Body of pancreas (tissue), 4 donors: ENCODE data around the gene KLHL25. TPM values are rescaled to one million over a fixed set of nuclear protein-coding genes. Genes with fewer than 3 reads are reported as not detected.
A peak's percentile ranks its signal among the peaks of the same experiment; 100 is the strongest.

Experiments
- ATAC-seq: fragments of 150-250 bp; one replicate; pipeline ENCODE4 v1.9.1; 2016
- DNase-seq, 4 donors: peaks; one replicate each; pipeline ENCODE4 v3.0.0-alpha.2; 2019
- H3K27ac ChIP-seq, 4 donors: fragments of 200-600 bp; sonication (generic); 1 replicate in 3 of 4; 2 replicates in 1 of 4; pipeline versions ENCODE4 v1.5.1 to v1.6.1; 2016 to 2019; ENCODE audit warnings: mild to moderate bottlenecking in 1 of 4, mixed read lengths in 1 of 4, moderate library complexity in 1 of 4
- H3K27me3 ChIP-seq, 2 donors: fragments of 200-600 bp; sonication (generic); one replicate each; pipeline ENCODE4 v1.6.0; 2016; ENCODE audit warnings: mild to moderate bottlenecking in 1 of 2
- H3K36me3 ChIP-seq, 2 donors: fragments of 200-600 bp; sonication (generic); replicated peaks in 1 of 2; 2 replicates each; pipeline ENCODE4 v1.5.1; 2016; ENCODE audit warnings: low read depth in 2 of 2; ENCODE audit not compliant: insufficient read depth in 1 of 2
- H3K4me1 ChIP-seq: fragments of 200-600 bp; sonication (generic); one replicate; pipeline ENCODE4 v1.6.0; 2016
- H3K4me3 ChIP-seq, 2 donors: fragments of 200-600 bp; sonication (generic); 1 replicate in 1 of 2; 2 replicates in 1 of 2; pipeline ENCODE4 v1.5.1; 2016 to 2019
- H3K9me3 ChIP-seq, 3 donors: fragments of 200-600 bp; sonication (generic); 1 replicate in 2 of 3; 2 replicates in 1 of 3; pipeline ENCODE4 v1.5.1; 2016
- POLR2A ChIP-seq, 3 donors: fragments of 450-650 bp; IDR thresholded peaks; one replicate each; pipeline ENCODE4 v1.6.1; 2016; ENCODE audit warnings: antibody characterized with exemption in 3 of 3, mild to moderate bottlenecking in 2 of 3
- WGBS, 2 donors: methylation state at CpG; one replicate each; pipeline ENCODE4 v1.1.5; 2017; 5-methylcytosine and 5-hydroxymethylcytosine counted together
- intact Hi-C: fragments of 100-400 bp; cut with DNase I; formaldehyde crosslinking; loops from one replicate; pipeline ENCODE4 v1.15.1; 2023
- total RNA-seq, 2 donors: library from RNA; depleted of rRNA; stranded (reverse); fragments of >200 nt; gene quantifications; one replicate each; pipeline ENCODE4 v1.1.0, GENCODE V29; 2016
- TF ChIP-seq, protein P1 (sequence below), 7 experiments: fragments of 450-650 bp in 4 of 7; fragments of 200-600 bp in 3 of 7; sonication (generic) in 3 of 7; IDR thresholded peaks; one replicate each; pipeline ENCODE4 v1.5.1; 2016 to 2019; ENCODE audit warnings: antibody characterized with exemption in 7 of 7

Gene KLHL25
- total RNA-seq, 2 donors from 2014 or later, result 1.3 to 7.6 TPM

- Histone ChIP-seq H3K27me3 (no peaks in the 10 kb centered on the region), H3K9me3 (no peaks in the 10 kb centered on the region), H3K27ac (no peak overlapping the region), H3K4me1 (peaks cover 26% of the 10 kb centered on the region), H3K4me3 (no peak overlapping the region), H3K36me3 (peaks cover 6 to 39% of the 10 kb centered on the region in 2 donors)
- 87% methylated on average over 9 of the region's 9 CpGs for WGBS, 2 donors
- intact Hi-C loops, result no loop called here
- TF ChIP-seq, protein P1, sequence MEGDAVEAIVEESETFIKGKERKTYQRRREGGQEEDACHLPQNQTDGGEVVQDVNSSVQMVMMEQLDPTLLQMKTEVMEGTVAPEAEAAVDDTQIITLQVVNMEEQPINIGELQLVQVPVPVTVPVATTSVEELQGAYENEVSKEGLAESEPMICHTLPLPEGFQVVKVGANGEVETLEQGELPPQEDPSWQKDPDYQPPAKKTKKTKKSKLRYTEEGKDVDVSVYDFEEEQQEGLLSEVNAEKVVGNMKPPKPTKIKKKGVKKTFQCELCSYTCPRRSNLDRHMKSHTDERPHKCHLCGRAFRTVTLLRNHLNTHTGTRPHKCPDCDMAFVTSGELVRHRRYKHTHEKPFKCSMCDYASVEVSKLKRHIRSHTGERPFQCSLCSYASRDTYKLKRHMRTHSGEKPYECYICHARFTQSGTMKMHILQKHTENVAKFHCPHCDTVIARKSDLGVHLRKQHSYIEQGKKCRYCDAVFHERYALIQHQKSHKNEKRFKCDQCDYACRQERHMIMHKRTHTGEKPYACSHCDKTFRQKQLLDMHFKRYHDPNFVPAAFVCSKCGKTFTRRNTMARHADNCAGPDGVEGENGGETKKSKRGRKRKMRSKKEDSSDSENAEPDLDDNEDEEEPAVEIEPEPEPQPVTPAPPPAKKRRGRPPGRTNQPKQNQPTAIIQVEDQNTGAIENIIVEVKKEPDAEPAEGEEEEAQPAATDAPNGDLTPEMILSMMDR (IDR thresholded peaks at IDR 0.05), result no peak
- TF ChIP-seq POLR2A (IDR thresholded peaks at IDR 0.05), result no peak
- ATAC-seq, result no peak
- peak in 1 of 4 donors; percentile 8 for DNase-seq
These were observed 46.5 kb downstream of the KLHL25 start for GRCh38 chr15:85748176-85748575.

DNA sequence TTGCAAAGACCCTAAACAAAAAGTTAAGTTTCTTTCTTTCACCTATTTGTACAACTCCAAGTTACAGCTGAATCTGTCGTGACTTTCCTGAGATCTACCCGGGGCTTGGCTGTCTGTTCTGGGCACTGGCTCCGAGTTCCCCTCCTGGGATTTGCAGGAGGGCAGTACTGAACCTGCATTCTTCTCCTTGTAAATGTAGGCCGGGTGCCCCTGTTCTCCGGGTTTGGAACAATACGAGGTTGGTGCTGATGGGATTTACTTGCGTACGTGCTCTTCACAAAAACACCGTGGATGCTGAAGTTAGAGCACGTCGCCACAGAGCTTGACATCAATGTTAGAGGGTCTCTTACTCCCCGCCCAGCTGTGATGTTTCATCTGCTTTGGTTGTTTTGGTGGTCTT is 48.1 kb downstream of the KLHL25 start:
- WGBS, 2 donors, result 84 to 88% methylated on average over 12 of the region's 12 CpGs
- no peaks in the 10 kb centered on the region for H3K9me3 ChIP-seq
- ATAC-seq (no peak), DNase-seq (no peak)
- intact Hi-C loops, result no loop called here
- TF ChIP-seq, protein P1 (IDR thresholded peaks at IDR 0.05), result no peak
- no peak for TF ChIP-seq POLR2A (IDR thresholded peaks at IDR 0.05)
- peaks cover 6 to 43% of the 10 kb centered on the region in 2 donors for H3K36me3 ChIP-seq
- no peaks in the 10 kb centered on the region for H3K27me3 ChIP-seq
- peaks cover 12% of the 10 kb centered on the region for H3K4me1 ChIP-seq
- no peak overlapping the region for H3K4me3 ChIP-seq
- no peak overlapping the region for H3K27ac ChIP-seq

DNA sequence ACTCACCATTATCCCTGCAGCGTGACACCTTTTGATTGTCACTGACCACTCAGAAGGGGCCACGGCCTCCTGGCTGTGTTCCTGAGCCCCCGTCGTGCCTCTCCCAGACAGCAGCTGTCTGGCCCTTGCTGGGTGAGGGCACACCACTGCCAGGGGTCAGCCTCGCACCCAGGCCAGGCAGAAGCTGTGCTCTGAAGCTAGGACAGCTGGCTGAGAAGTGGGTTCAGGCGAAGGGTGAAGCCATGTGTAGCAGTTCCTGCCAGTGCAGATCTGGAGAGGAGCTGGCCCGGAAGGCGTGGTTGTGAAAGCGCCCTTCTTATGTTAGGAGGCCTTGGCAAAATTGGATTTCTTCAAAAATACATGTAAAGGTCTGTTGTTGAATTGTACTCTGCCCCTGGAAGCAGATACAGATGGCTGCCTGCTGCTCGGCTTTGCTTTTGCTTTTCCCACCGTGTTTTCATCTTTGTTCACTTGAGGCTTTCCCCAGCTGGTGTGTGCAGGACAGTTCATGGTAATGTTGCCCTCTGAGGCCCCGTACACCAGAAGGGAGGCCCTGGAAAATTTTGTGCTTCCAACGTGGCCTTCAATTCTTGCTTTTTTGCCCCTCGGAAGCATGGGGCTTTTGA is 49.1 kb downstream of the KLHL25 start:
- TF ChIP-seq POLR2A (IDR thresholded peaks at IDR 0.05), result no peak
- TF ChIP-seq, protein P1 (IDR thresholded peaks at IDR 0.05), result no peak
- intact Hi-C loops, result no loop called here
- Histone ChIP-seq H3K36me3 (peaks cover 12 to 51% of the 10 kb centered on the region in 2 donors), H3K9me3 (no peaks in the 10 kb centered on the region), H3K4me3 (no peak overlapping the region), H3K4me1 (peaks cover 2% of the 10 kb centered on the region), H3K27me3 (no peaks in the 10 kb centered on the region), H3K27ac (no peak overlapping the region)
- no peak for DNase-seq
- 81 to 83% methylated on average over 9 to 14 of the region's 14 CpGs for WGBS, 2 donors
- no peak for ATAC-seq

- ATAC-seq (no peak), DNase-seq (no peak)
- Histone ChIP-seq H3K4me1 (no peaks in the 10 kb centered on the region), H3K9me3 (no peaks in the 10 kb centered on the region), H3K4me3 (no peak overlapping the region), H3K27me3 (no peaks in the 10 kb centered on the region), H3K27ac (no peak overlapping the region), H3K36me3 (peaks cover 15 to 56% of the 10 kb centered on the region in 2 donors)
- WGBS, 2 donors, result 84 to 93% methylated on average over 12 of the region's 12 CpGs
- no peak for TF ChIP-seq POLR2A (IDR thresholded peaks at IDR 0.05)
- TF ChIP-seq, protein P1 (IDR thresholded peaks at IDR 0.05), result no peak
- intact Hi-C loops, result no loop called here
These were observed 49.7 kb downstream of the KLHL25 start for GRCh38 chr15:85745023-85745422.

DNA sequence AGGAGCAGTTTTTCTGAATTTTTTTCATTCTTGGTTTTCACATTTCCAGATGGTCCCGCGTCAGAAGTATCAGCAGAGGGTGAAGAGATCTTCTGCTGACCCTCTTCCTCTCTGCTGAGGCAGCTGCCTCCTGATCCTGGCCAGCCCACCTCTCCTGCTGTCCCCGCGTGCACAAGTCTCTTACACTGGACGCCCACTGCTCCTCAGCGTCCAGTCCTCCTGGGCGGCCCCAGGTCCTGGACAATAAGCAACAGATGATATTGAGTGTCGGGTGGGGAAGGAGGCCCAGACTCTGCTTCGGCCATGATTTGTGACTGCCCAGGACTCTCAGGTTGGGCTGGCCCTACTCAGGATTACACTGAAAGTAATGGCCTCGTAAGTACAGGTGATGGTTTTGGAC is 50.1 kb downstream of the KLHL25 start:
- Histone ChIP-seq H3K27me3 (no peaks in the 10 kb centered on the region), H3K36me3 (peaks cover 20 to 57% of the 10 kb centered on the region in 2 donors), H3K9me3 (no peaks in the 10 kb centered on the region), H3K4me1 (no peaks in the 10 kb centered on the region), H3K4me3 (no peak overlapping the region), H3K27ac (no peak overlapping the region)
- TF ChIP-seq, protein P1 (IDR thresholded peaks at IDR 0.05), result no peak
- TF ChIP-seq POLR2A (IDR thresholded peaks at IDR 0.05), result no peak
- intact Hi-C loops, result no loop called here
- 85 to 90% methylated on average over 10 of the region's 10 CpGs for WGBS, 2 donors
- DNase-seq, result no peak
- peak; percentile 21 for ATAC-seq
